Testis (tissue), 3 donors: Measurements from ENCODE around the gene GGA1. TPM values are rescaled to one million over a fixed set of nuclear protein-coding genes. Genes with fewer than 3 reads are reported as not detected.

Experiments
- DNase-seq: peaks from one replicate; pipeline ENCODE4 v3.0.0-alpha.2; 2019
- H3K27ac ChIP-seq, 2 donors: fragments of 200-600 bp; sonication (generic); one replicate each; pipeline ENCODE4 v1.5.1; 2019
- H3K27me3 ChIP-seq: fragments of 200-600 bp; sonication (generic); one replicate; pipeline ENCODE4 v1.5.1; 2019
- H3K36me3 ChIP-seq: fragments of 200-600 bp; sonication (generic); one replicate; pipeline ENCODE4 v1.5.1; 2017; ENCODE audit warnings: low read depth; ENCODE audit errors: missing control alignments
- H3K4me1 ChIP-seq: fragments of 200-600 bp; sonication (generic); one replicate; pipeline ENCODE4 v1.5.1; 2019
- H3K4me3 ChIP-seq, 2 donors: fragments of 200-600 bp; sonication (generic); one replicate each; pipeline ENCODE4 v1.5.1; 2017 to 2019
- H3K9me3 ChIP-seq: fragments of 200-600 bp; sonication (generic); one replicate; pipeline ENCODE4 v1.5.1; 2017
- CTCF ChIP-seq, 3 experiments: fragments of 450-650 bp in 2 of 3; fragments of 200-600 bp in 1 of 3; sonication (generic) in 1 of 3; IDR thresholded peaks; one replicate each; pipeline ENCODE4 v1.5.1; 2016 to 2019; ENCODE audit warnings: antibody characterized with exemption in 3 of 3, mild to moderate bottlenecking in 2 of 3, moderate library complexity in 1 of 3
- POLR2A ChIP-seq: fragments of 450-650 bp; IDR thresholded peaks from one replicate; pipeline ENCODE4 v1.6.1; 2017; ENCODE audit warnings: antibody characterized with exemption, mild to moderate bottlenecking, moderate library complexity
- WGBS, 2 donors: methylation state at CpG; one replicate each; pipeline ENCODE4 v1.1.5; 2018; 5-methylcytosine and 5-hydroxymethylcytosine counted together
- intact Hi-C: fragments of 100-400 bp; cut with DNase I; formaldehyde crosslinking; loops from one replicate; pipeline ENCODE4 v1.15.1; 2023; ENCODE audit warnings: low total_unique reads
- polyA plus RNA-seq: library from polyadenylated mRNA; stranded (reverse); fragments of 350-450 nt; fragmentation: Illumina TruSeq; extraction: RNeasy Lipid Tissue Mini Kit (QIAGEN cat#74804); gene quantifications from one replicate; pipeline ENCODE4 v1.2.3, GENCODE V29; 2014; ENCODE audit warnings: low read depth, low replicate concordance; ENCODE audit not compliant: insufficient read depth
- total RNA-seq, 2 donors: library from RNA; depleted of rRNA; stranded (reverse); fragments of >200 nt; gene quantifications; one replicate each; pipeline ENCODE4 v1.2.3, GENCODE V29; 2016

GGA1 gene
- total and polyA plus RNA-seq, 3 donors from 2014 or later: 274 to 359 (median 354) TPM

- H3K36me3 ChIP-seq: no peaks in the 10 kb centered on the region
- peak within 1 kb of the TSS; percentile 68 to 84 for H3K27ac ChIP-seq
- WGBS, 2 donors: 0 to 1% methylated on average over 23 to 93 of the region's 101 CpGs
- no peak for TF ChIP-seq CTCF (IDR thresholded peaks at IDR 0.05)
- TF ChIP-seq POLR2A: no peak
- peak within 1 kb of the TSS; percentile 67 to 69 for H3K4me3 ChIP-seq
- H3K27me3 ChIP-seq: no peaks in the 10 kb centered on the region
- intact Hi-C loops: no loop called here
- DNase-seq: peak; percentile 99
- H3K9me3 ChIP-seq: no peaks in the 10 kb centered on the region
- H3K4me1 ChIP-seq: peaks cover 32% of the 10 kb centered on the region
Observed at GRCh38 chr22:37658133-37659065, 49.8 kb downstream of the GGA1 start, which contains the start of gene PDXP. TSS of gene PDXP (plus strand) at chr22:37658723. CDS start at chr22:37658783, 60 bp downstream.

- peak overlapping the region; percentile 67 to 69 for H3K4me3 ChIP-seq
- peaks cover 32% of the 10 kb centered on the region for H3K4me1 ChIP-seq
- TF ChIP-seq CTCF (IDR thresholded peaks at IDR 0.05): no peak
- WGBS, 2 donors: 4% methylated on average over 30 to 36 of the region's 68 CpGs
- intact Hi-C loops: no loop called here
- DNase-seq: peak; percentile 59
- H3K36me3 ChIP-seq: no peaks in the 10 kb centered on the region
- H3K27ac ChIP-seq: peak overlapping the region; percentile 68 to 84
- no peaks in the 10 kb centered on the region for H3K9me3 ChIP-seq
- no peaks in the 10 kb centered on the region for H3K27me3 ChIP-seq
Observed at GRCh38 chr22:37659066-37659896, 50.6 kb downstream of the GGA1 start.

GRCh38 chr22:37659897-37660708 is 51.5 kb downstream of the GGA1 start:
- H3K9me3 ChIP-seq: no peaks in the 10 kb centered on the region
- no peak for DNase-seq
- intact Hi-C loops: loop anchor here (10.0 kb wide), 1 partner anchor 135 kb away; no protein-coding TSS in a partner anchor

More at GRCh38 chr22:37659897-37660708, 51.5 kb downstream of the GGA1 start:
- Histone ChIP-seq H3K27me3 (no peaks in the 10 kb centered on the region), H3K27ac (peak overlapping the region; percentile 8 to 72), H3K36me3 (no peaks in the 10 kb centered on the region), H3K4me1 (peaks cover 37% of the 10 kb centered on the region), H3K4me3 (peak overlapping the region in 1 of 2 donors; percentile 67)
- TF ChIP-seq POLR2A (no peak), CTCF (IDR thresholded peaks at IDR 0.05) (no peak)
- WGBS, 2 donors: 51 to 54% methylated on average over 14 of the region's 14 CpGs
